ENCODE results near the gene POLE4.
A peak's percentile ranks its signal among the peaks of the same experiment; 100 is the strongest.

POLE4 gene, protein sequence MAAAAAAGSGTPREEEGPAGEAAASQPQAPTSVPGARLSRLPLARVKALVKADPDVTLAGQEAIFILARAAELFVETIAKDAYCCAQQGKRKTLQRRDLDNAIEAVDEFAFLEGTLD

DNA sequence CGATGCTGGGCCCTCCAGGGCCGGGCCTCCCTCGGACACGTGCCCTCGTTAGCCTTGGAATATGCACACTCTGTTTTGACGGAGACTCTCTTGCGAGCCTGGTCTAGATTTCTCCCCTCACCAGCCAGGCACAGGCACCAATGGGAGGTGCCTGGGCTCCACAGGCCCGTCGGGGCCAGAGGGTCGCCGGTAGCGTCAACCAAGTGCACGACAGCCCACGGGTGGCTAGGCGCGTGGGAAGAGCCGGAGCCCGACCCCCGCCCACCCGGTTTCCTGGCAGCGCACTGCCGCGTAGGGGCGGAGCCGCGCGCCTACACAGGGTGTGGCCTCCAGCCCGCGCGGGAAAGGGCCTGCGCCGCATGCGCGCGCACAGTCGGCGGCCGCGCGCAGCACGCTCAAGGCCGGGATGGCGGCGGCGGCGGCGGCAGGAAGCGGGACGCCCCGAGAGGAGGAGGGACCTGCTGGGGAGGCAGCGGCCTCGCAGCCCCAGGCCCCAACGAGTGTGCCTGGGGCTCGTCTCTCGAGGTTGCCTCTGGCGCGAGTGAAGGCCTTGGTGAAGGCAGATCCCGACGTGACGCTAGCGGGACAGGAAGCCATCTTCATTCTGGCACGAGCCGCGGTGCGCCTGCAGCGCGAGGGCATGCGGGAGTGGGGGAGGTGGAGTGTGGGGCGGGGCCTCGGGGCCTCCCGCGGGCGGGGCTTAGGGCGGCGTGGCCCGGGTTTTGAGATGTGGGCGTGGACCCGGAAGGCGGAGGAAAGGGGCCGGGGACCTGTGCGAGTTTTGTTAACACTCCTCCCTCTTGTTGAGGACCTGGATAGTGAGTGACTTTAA, at the start of gene POLE4:
TSS of gene POLE4 (plus strand) at position 370 of the 832 bp plus-strand sequence. CDS start at position 407, 37 bp downstream.
- H3K9me3 ChIP-seq (ENCODE audit: control insufficient read depth, low read length): no peaks in the 10 kb centered on the region
- H3K9ac ChIP-seq (ENCODE audit: low read length): peak within 1 kb of the TSS; percentile 66

DNA sequence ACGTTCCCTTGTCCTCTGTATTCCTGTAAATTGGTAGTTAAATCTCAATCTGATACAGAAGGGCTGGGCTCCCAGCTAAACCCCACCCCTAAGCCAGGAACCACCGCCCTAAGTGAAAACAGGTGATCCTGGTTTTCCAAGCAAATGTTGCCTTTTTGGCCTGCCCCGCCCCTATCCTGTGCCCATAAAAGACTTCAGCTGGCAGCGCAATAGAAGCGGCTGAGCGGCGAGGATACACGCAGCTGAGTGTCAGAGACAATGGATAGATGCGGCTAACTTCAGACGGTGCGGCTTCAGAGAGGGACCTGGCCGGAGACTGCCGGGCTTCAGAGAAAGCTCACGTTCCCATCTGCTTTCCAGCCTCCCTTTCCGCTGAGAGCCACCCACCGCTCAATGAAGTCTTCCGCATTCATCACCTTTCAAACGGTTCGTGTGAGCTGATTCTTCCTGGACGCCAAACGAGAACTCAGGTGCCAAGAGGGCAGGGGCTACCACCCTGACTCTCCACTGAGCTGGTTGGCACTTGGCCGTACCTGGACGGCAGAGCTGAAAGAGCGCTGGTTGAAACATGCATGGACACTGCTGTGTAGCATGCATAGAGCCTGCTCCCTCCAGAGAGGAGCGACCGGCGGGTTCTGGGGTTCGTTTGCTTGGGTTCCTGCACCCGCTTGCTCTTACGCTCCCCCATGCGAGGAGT, 49.5 kb upstream of the POLE4 start:
- Histone ChIP-seq H3K4me1 (ENCODE audit: control insufficient read depth, insufficient read depth, low read length) (no peaks in the 10 kb centered on the region), H3K27me3 (ENCODE audit: control insufficient read depth, insufficient read depth, low read length) (peaks cover 10% of the 10 kb centered on the region), H3K9ac (ENCODE audit: low read length) (no peak overlapping the region), H3K36me3 (ENCODE audit: control insufficient read depth, insufficient read depth, low read length) (no peaks in the 10 kb centered on the region), H3K9me3 (ENCODE audit: control insufficient read depth, low read length) (no peaks in the 10 kb centered on the region), H3K4me3 (ENCODE audit: low read length) (no peak overlapping the region)

More for the DNA sequence above, at the start of gene POLE4:
- no peaks in the 10 kb centered on the region for H3K27me3 ChIP-seq (ENCODE audit: control insufficient read depth, insufficient read depth, low read length)
- peak within 1 kb of the TSS; percentile 67 for H3K4me3 ChIP-seq (ENCODE audit: low read length)
- H3K36me3 ChIP-seq (ENCODE audit: control insufficient read depth, insufficient read depth, low read length): no peaks in the 10 kb centered on the region
- H3K4me1 ChIP-seq (ENCODE audit: control insufficient read depth, insufficient read depth, low read length): peaks cover 11% of the 10 kb centered on the region

DNA sequence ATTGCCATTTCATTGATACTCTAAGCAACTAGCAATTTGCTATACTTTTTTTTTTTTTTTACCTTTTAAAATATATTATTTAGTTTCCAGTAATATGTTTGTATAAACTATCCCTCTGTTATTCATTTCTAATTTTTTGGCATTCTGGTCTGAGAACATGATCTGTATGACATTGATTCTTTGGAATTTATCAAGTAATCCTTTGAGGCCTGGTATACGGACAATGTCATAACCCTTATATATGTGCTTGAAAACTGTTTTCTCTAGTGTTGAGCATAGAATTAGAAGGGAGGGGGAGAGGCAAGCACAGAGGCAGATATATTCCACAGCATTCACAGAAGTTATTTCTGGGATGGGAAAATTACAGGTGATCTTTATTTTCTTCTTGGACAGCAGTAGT, 48.2 kb upstream of the POLE4 start:
- peaks cover 10% of the 10 kb centered on the region for H3K27me3 ChIP-seq (ENCODE audit: control insufficient read depth, insufficient read depth, low read length)
- H3K36me3 ChIP-seq (ENCODE audit: control insufficient read depth, insufficient read depth, low read length): no peaks in the 10 kb centered on the region
- H3K4me1 ChIP-seq (ENCODE audit: control insufficient read depth, insufficient read depth, low read length): no peaks in the 10 kb centered on the region
- no peaks in the 10 kb centered on the region for H3K9me3 ChIP-seq (ENCODE audit: control insufficient read depth, low read length)
- H3K4me3 ChIP-seq (ENCODE audit: low read length): no peak overlapping the region
- H3K9ac ChIP-seq (ENCODE audit: low read length): no peak overlapping the region

DNA sequence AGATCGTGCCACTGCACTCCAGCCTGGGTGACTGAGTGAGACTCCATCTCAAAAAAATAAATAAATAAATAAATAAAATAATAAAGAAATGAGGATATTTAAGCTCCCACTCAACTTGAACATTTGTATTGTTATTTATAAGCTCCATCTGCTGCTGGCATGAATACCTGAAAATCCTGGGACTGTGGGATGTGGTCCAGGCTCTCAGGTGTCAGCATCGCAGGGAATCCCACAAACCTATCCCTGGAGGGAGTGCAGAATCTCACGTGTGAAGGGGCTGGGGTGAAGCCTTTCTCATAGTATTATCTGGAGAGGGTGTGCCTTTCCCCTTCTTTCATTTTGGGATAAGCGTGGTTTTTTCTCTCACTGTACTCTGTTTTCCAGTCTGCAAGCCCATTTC, 47.4 kb upstream of the POLE4 start:
- Histone ChIP-seq H3K9me3 (ENCODE audit: control insufficient read depth, low read length) (no peaks in the 10 kb centered on the region), H3K9ac (ENCODE audit: low read length) (no peak overlapping the region), H3K4me1 (ENCODE audit: control insufficient read depth, insufficient read depth, low read length) (no peaks in the 10 kb centered on the region), H3K36me3 (ENCODE audit: control insufficient read depth, insufficient read depth, low read length) (no peaks in the 10 kb centered on the region), H3K27me3 (ENCODE audit: control insufficient read depth, insufficient read depth, low read length) (peaks cover 10% of the 10 kb centered on the region), H3K4me3 (ENCODE audit: low read length) (no peak overlapping the region)

DNA sequence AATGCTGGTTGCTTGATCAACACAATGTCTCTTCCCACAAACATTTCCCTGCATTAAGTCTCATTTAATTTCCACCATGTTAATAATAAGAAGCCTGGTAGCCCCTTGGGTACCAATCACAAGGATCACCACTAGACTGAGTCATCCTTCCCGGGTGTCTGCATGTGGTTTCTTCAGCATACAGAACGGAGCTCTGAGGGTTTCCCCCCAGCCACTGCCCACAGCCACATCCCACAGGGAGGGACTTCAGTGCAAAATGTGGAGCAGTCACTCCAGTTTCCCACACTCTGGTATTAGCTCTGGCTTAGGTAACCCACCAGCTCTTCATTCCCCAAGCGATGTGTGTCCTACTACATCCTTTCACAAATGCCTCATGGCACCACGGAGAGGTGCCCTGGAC, 42.7 kb upstream of the POLE4 start:
- Histone ChIP-seq H3K9me3 (ENCODE audit: control insufficient read depth, low read length) (no peaks in the 10 kb centered on the region), H3K27me3 (ENCODE audit: control insufficient read depth, insufficient read depth, low read length) (peaks cover 25% of the 10 kb centered on the region), H3K9ac (ENCODE audit: low read length) (no peak overlapping the region), H3K4me1 (ENCODE audit: control insufficient read depth, insufficient read depth, low read length) (peaks cover 4% of the 10 kb centered on the region), H3K36me3 (ENCODE audit: control insufficient read depth, insufficient read depth, low read length) (no peaks in the 10 kb centered on the region), H3K4me3 (ENCODE audit: low read length) (no peak overlapping the region)

DNA sequence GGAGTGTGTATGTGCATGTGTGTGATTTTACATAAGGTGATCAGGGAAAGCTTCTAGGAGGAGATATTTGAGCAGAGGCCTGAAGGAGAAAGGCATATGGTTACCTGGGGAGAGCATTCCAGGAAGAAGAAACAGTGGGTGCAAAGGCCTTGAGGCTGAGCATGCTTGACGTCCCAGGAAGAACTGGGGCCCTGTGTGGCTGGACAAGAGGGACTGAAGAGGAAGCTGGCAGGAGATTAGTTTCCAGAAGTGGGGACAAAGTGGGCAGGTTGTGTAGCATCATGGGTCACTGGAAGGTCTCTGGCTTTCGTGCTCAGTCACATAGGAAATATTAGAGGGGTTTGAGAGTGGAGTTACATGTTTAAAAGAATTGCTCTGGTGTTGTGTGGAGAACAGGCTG, 42.0 kb upstream of the POLE4 start:
- Histone ChIP-seq H3K4me3 (ENCODE audit: low read length) (no peak overlapping the region), H3K4me1 (ENCODE audit: control insufficient read depth, insufficient read depth, low read length) (peaks cover 4% of the 10 kb centered on the region), H3K9ac (ENCODE audit: low read length) (no peak overlapping the region), H3K36me3 (ENCODE audit: control insufficient read depth, insufficient read depth, low read length) (no peaks in the 10 kb centered on the region), H3K27me3 (ENCODE audit: control insufficient read depth, insufficient read depth, low read length) (peaks cover 28% of the 10 kb centered on the region), H3K9me3 (ENCODE audit: control insufficient read depth, low read length) (no peaks in the 10 kb centered on the region)

DNA sequence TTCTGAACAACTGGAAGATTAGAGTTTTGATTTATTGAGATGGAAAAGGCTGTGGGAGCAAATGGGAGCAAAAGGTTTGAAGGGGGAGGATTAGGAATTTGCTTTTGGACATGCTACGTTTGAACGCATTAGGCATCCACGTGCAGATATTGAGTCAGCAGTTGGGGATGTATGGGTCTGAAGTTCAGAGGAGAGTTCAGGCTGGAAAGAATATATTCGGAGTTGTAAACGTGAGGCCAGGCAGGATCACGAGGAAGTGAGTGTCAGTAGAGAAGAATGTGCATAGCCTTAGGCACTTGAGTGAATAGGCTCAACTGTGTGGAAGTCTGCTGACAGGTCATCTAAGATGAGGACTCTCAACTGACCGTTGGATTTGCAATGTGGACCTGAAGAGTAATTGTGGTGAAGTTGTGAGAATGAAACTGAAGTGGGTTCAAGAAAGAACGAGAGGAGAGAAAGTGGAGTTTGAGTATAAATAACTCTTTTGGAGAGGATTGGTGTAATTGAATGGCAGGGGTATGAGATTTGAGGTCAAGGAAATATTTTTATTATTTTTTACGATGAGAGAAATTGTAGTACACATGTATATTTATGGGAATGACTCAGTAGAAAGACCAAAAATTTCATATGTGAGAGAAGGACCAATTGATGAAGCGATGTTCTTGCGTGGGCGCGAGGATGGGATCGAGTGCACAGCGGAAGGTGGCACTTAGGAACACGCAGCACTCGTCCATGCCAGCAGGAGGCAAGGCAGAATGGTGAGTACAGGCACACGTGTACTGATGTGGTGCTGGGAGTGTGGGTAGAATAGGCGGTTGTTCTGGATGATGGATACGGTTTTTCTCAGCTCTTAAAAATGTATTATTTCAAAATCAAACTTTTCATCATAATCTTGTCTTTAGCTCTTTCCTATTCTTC, 40.5 kb upstream of the POLE4 start:
- Histone ChIP-seq H3K36me3 (ENCODE audit: control insufficient read depth, insufficient read depth, low read length) (no peaks in the 10 kb centered on the region), H3K4me1 (ENCODE audit: control insufficient read depth, insufficient read depth, low read length) (peaks cover 4% of the 10 kb centered on the region), H3K9ac (ENCODE audit: low read length) (no peak overlapping the region), H3K27me3 (ENCODE audit: control insufficient read depth, insufficient read depth, low read length) (peaks cover 28% of the 10 kb centered on the region), H3K4me3 (ENCODE audit: low read length) (no peak overlapping the region), H3K9me3 (ENCODE audit: control insufficient read depth, low read length) (no peaks in the 10 kb centered on the region)

DNA sequence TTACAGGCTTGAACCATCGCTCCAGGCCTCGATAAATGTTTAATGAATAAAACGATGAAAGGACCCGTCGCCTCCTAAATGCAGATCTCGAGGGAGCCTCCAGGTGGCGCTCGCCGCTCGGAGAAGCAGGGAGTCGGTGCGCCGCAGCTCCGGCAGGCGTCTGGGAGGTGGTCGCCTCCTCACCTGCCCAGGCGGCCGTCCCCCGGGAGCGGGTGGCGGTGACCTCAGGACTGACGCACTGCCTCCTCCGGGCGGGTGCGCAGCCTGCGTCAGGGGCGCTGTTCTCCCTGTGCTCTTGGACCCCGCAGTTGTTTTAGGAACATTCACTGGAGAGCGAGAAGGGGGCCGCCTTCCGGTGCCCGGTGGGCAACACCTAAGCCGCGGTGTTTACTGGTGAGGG, 38.6 kb upstream of the POLE4 start:
- no peak overlapping the region for H3K4me3 ChIP-seq (ENCODE audit: low read length)
- no peaks in the 10 kb centered on the region for H3K9me3 ChIP-seq (ENCODE audit: control insufficient read depth, low read length)
- H3K4me1 ChIP-seq (ENCODE audit: control insufficient read depth, insufficient read depth, low read length): peaks cover 4% of the 10 kb centered on the region
- H3K27me3 ChIP-seq (ENCODE audit: control insufficient read depth, insufficient read depth, low read length): peaks cover 28% of the 10 kb centered on the region
- H3K36me3 ChIP-seq (ENCODE audit: control insufficient read depth, insufficient read depth, low read length): no peaks in the 10 kb centered on the region
- H3K9ac ChIP-seq (ENCODE audit: low read length): no peak overlapping the region

DNA sequence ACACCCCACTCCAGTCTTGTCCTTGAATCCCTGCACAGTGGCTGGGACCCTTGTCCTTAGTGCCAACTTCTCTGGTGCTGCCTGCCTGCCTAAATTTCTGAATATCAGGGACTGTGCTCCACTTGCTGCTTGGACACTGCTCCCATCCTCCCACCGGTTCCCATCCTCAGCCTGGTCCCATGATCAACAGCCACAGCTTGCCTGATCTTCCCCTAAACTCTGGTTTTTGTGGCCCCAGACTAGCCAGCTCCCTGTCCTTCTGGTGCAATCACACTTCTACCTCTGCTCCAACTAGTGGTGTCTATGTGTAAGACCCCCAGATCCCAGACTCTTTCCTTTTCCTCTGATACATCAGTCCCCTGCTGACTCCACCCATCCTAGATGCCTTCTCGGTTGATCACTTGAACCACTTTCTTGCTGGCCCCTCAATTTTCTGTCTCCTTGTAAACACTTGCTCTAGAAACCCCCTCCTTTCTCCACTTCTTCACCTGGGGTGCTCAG, 37.2 kb upstream of the POLE4 start:
- no peaks in the 10 kb centered on the region for H3K9me3 ChIP-seq (ENCODE audit: control insufficient read depth, low read length)
- peaks cover 28% of the 10 kb centered on the region for H3K27me3 ChIP-seq (ENCODE audit: control insufficient read depth, insufficient read depth, low read length)
- peaks cover 4% of the 10 kb centered on the region for H3K4me1 ChIP-seq (ENCODE audit: control insufficient read depth, insufficient read depth, low read length)
- H3K36me3 ChIP-seq (ENCODE audit: control insufficient read depth, insufficient read depth, low read length): no peaks in the 10 kb centered on the region
- H3K9ac ChIP-seq (ENCODE audit: low read length): no peak overlapping the region
- no peak overlapping the region for H3K4me3 ChIP-seq (ENCODE audit: low read length)

DNA sequence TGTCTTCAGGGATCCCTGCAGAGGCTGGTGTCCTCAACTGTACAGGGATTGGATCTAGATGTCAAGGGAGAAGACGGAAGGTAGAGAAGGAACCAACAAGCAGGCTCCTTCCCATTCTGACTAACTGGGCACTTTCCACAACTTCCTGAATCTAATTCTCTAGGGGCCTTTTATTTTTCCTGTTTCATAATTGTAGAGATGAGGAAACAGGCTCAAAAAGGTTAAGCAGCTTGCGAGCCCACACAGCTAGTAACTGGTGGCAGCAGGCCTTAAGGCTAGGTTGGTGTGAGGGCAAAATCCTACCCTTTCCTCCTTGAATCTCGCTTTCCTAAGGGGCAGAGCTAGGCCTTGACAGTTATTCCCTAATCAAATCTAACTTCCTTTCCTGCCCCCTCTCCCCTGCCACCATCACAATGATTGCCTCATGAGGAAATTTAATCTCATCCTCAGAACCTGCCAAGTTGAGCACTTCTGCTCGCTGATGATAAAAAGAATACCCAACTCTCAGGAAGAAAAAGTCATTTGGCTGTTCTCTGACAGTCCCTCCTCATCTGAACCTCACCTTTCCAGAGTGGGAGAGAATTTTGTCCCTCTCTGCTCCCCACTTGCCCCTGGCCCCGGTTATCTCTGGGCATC, 35.7 kb upstream of the POLE4 start:
- Histone ChIP-seq H3K27me3 (ENCODE audit: control insufficient read depth, insufficient read depth, low read length) (peaks cover 28% of the 10 kb centered on the region), H3K4me1 (ENCODE audit: control insufficient read depth, insufficient read depth, low read length) (peaks cover 4% of the 10 kb centered on the region), H3K36me3 (ENCODE audit: control insufficient read depth, insufficient read depth, low read length) (no peaks in the 10 kb centered on the region), H3K9me3 (ENCODE audit: control insufficient read depth, low read length) (no peaks in the 10 kb centered on the region), H3K9ac (ENCODE audit: low read length) (no peak overlapping the region), H3K4me3 (ENCODE audit: low read length) (no peak overlapping the region)
